ENCODE results near the gene C16orf95.
A peak's percentile ranks its signal among the peaks of the same experiment; 100 is the strongest.
"Not testable (repeated sequence)": the region's sequence is repeated elsewhere in the genome, so short reads cannot be mapped to it uniquely, and the experiment has no call there.

The C16orf95 gene

DNA sequence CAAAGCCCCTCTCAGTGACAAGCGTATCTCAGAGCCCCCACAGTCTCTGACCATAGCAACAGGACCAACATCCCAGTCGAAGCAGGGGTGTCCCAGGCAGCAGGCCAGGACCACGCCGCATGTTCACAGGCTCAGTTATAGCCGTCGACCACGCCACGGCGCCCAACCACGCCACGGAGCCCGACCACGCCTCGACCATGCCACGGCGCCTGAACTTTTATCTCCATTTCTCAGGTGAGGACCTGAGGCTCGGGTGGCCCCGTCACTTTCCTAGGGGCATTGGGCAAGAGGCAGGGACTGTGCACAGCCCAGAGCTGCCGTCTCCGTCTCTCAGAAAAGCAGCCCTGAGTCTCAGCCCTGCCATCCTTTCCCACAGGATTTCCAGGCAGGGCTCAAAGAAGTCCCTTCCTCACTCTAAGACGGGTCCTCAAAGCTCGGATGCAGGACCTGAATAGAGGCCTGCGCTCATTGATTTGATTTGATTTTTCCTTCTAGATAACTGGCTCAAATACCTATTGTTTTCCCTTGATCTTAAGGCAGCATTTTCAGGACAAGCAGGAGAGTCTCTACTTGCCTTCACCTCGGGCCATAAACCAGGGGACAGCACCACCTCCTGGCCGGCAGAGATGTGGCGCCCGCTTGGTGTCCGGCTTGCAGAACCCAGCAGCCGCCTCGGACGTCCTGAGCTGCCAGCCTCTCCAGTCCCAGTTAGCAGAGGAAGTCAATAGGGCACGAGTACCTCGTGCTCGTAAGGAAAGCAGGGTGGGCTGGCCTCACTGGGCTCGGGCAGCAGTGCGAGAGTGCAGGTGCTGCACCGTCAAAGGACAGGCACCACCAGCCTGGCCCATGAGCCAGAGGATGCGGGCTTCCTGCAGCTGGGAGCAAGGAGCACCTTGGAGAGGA lies 38.8 kb downstream of the C16orf95 start:
- DNase-seq: peak; percentile 81

- DNase-seq: no peak
These were observed 40.3 kb downstream of the C16orf95 start for GRCh38 chr16:87276924-87277323.

- DNase-seq: no peak
These were observed 41.0 kb downstream of the C16orf95 start for GRCh38 chr16:87276091-87276701.

DNA sequence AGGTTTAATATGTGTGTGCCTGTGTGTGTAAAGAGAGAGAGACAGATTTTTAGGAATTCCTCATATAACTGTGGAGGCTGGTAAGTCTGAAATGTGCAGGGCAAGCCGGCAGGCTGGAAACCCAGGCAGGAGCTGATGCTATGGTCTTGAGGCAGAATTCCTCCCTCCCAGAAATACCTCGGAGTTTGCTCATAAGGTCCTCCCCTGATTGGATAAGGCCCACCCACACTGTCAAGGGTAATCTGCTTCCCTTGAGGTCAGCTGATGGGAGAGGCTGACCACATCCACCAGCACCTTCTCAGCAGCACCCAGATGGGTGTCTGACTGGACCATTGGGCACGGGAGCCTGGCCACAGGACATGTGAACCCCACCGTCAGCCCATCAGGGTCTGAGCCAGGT lies 42.4 kb downstream of the C16orf95 start:
- DNase-seq: no peak

GRCh38 chr16:87273471-87274030 lies 43.6 kb downstream of the C16orf95 start:
- no peak for DNase-seq

GRCh38 chr16:87271256-87271655 lies 45.9 kb downstream of the C16orf95 start:
- no peak for DNase-seq

- no peak for DNase-seq
These were observed 49.6 kb downstream of the C16orf95 start for GRCh38 chr16:87267566-87267965.

DNA sequence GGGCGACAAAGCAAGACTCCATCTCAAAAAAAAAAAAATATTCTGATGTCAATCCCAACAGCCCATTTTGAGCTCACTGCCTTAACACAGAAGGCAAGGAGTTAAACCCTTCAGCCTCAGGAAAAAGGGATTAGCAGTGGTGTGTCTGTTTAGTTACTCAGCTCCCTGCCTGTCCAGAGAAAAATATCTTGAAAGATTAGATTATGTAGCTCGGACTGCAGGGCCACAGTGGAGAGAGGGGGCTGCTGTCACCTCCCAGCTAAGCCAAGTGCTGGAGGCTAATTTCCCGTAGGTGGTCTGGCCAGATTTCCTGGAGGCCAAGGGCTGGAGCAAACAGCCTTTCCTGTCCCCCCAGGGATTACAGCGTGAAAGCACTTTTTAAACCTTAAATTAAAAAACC lies 50.3 kb downstream of the C16orf95 start:
- no peak for DNase-seq

GRCh38 chr16:87265261-87265660 lies 51.9 kb downstream of the C16orf95 start:
- DNase-seq: no peak

DNA sequence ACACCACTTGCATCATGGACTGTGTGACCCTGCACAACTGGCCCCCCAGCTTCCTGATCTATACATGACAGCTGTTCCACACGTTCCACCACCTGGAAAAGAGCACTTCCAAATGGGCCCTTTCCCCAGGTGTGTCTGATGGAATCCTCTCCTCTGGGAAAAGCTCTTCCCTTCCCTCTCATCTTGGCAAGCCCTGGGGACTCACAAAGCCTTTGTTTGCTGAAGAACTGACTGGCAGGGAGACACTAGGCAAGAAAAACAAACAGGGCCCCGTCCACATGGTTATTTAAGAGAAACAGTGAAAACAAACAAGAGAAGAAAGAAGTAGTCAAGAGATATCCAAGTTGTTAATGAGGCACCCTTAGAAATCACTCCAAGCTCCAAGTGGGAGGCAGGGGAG lies 52.6 kb downstream of the C16orf95 start:
- no peak for DNase-seq

GRCh38 chr16:87263418-87264052 lies 53.7 kb downstream of the C16orf95 start:
- no peak for DNase-seq

GRCh38 chr16:87259431-87259830 lies 57.8 kb downstream of the C16orf95 start:
- no peak for DNase-seq

GRCh38 chr16:87258653-87259052 lies 58.5 kb downstream of the C16orf95 start:
- not testable (repeated sequence) for DNase-seq

- no peak for DNase-seq
These were observed 61.3 kb downstream of the C16orf95 start for GRCh38 chr16:87255866-87256265.

- DNase-seq: no peak
These were observed 62.5 kb downstream of the C16orf95 start for GRCh38 chr16:87254734-87255133.

DNA sequence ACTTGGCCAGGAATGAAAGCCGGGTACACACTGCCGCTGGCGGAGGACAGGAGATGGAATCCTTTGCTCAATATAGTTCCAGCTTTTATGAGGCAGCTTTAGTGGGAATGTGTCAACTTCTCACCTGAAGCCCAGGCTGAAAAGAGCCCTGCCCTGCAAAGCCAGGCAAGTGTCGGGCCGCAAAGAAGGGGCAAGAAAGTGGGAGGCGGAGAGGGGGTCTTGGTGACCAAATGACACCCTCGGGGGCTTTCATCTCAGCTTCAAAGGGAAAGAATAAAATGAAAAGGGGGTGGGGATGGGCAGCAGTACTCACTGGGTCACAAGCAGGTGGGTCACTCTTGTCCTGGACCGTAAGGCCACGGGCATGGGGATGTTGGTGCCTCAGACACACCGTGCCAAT lies 62.9 kb downstream of the C16orf95 start:
- DNase-seq: no peak

DNA sequence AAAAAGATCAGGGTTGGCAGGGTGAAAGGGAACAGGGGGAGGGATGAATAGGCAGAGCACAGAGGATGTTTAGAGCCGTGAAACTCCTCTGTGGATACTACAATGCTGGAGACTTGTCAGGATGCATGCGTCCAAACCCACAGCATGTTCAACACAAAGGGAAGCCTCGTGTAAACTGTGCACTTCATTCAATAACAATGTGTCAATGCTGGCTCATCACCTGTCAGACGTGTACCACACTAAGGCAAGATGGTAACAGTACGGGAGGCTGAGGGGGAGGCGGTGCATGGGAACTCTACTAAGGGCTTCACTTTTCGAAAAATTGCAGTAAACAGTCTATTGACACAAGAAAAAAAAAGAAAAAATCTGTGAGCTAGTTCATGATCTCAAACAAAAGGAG lies 63.7 kb downstream of the C16orf95 start:
- DNase-seq: no peak

Measured in activated CD8-positive, alpha-beta memory T cell treated with anti-CD3 and anti-CD28 coated beads, Interleukin-2, amount 50 U/mL, for 48 hours (primary cell).